ENCODE data around the gene NISCH. TPM values are rescaled to one million over a fixed set of nuclear protein-coding genes. Genes with fewer than 3 reads are reported as not detected.

NISCH gene
- polyA plus RNA-seq, 2 donors: 32.2 to 59.6 TPM

DNA sequence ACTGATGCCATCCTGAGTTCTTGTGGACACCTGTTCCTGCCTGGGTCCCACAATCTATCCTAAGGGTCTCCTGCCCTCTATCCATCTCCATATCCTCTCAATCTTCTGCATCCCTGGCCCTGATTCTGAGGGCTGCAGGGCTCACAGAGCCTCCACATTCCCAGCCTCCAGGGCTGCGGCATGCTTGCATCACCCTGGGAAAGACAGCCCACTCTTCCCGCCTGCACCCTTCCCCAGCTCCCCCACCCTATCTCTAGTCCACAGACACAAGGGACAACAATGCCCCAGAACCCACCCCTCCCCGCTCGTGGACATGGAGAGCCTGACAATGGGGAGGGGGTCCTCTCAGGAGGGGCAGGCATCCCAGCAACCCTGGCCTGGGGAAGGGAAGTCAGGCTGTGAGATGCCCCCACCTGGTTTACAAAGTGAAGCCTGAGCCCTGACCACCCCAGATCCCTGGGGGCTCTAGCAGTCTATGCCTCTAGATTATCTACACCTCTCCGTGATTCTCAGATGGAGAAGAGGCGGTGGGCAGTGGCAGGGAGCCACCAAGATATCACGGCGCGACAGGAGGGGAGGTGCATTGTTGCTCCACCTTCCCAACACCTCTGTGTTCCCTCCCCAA, 20.8 kb upstream of the NISCH start:
- peaks cover 0 to 13% of the 10 kb centered on the region in 2 donors for H3K4me1 ChIP-seq (ENCODE audit: control insufficient read depth in 2 of 2, insufficient read depth in 2 of 2, low read length in 1 of 2)
- 88 to 94% methylated on average over 9 of the region's 9 CpGs for WGBS, 2 donors
- no peak overlapping the region for H3K27ac ChIP-seq (ENCODE audit: low read depth in 2 of 2, low read length in 1 of 2)

DNA sequence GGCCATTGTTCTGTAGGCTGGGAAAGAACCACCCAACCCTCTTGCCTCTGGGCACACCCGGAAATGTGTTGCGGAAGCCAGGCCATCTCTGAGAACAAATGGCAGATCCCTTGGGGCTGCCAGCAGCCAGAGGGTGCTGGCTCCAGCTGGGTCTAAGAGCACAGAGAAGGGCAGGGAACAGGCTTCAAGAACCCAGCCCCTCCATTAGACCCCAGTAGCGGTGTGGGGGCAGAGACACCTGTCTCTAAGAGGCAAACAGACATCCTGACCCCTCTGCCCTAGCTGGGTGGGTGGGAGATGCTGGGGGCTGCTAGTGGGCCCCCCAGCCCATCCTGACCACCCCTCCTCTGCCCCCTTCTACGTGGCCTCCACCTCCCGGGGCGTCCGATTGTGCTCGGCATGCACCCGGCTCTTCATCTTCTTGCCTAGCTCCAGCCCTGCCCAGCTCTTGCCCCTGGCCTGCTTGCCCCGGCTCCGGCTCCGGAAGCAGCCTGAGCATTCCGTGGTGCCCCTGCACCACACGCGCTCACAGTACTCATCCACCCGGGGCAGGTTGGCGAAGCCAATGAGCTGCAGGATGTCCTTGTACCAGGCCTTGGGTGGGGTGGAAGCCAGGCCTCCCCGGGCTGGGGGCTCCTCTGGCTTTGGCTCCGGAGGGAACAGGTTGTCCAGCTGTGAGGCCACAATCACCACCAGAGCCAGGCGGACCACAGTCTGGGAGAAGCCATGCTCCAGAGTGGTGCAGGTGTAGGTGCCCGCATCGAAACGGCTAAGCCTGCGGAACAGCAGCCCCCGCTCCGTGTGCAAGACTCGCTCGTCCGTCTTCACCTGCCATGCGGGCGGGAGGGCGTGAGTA, 19.9 kb upstream of the NISCH start:
- H3K27ac ChIP-seq (ENCODE audit: low read depth in 2 of 2, low read length in 1 of 2): no peak overlapping the region
- H3K27me3 ChIP-seq (ENCODE audit: control insufficient read depth in 1 of 2, insufficient read depth in 2 of 2, low read length in 2 of 2): no peaks in the 10 kb centered on the region
- H3K36me3 ChIP-seq (ENCODE audit: control insufficient read depth in 2 of 2, insufficient read depth in 2 of 2, low read length in 1 of 2): no peaks in the 10 kb centered on the region
- H3K4me3 ChIP-seq (ENCODE audit: low read depth in 1 of 2, low read length in 2 of 2): no peak overlapping the region
- no peaks in the 10 kb centered on the region for H3K9me3 ChIP-seq (ENCODE audit: control insufficient read depth in 2 of 2, insufficient read depth in 1 of 2, low read depth in 1 of 2, low read length in 1 of 2)
- 90 to 93% methylated on average over 31 to 32 of the region's 32 CpGs for WGBS, 2 donors
- H3K4me1 ChIP-seq (ENCODE audit: control insufficient read depth in 2 of 2, insufficient read depth in 2 of 2, low read length in 1 of 2): peaks cover 0 to 13% of the 10 kb centered on the region in 2 donors

More for the DNA sequence above, 20.8 kb upstream of the NISCH start:
- no peaks in the 10 kb centered on the region for H3K9me3 ChIP-seq (ENCODE audit: control insufficient read depth in 2 of 2, insufficient read depth in 1 of 2, low read depth in 1 of 2, low read length in 1 of 2)
- H3K4me3 ChIP-seq (ENCODE audit: low read depth in 1 of 2, low read length in 2 of 2): no peak overlapping the region
- H3K36me3 ChIP-seq (ENCODE audit: control insufficient read depth in 2 of 2, insufficient read depth in 2 of 2, low read length in 1 of 2): no peaks in the 10 kb centered on the region
- H3K27me3 ChIP-seq (ENCODE audit: control insufficient read depth in 1 of 2, insufficient read depth in 2 of 2, low read length in 2 of 2): no peaks in the 10 kb centered on the region

DNA sequence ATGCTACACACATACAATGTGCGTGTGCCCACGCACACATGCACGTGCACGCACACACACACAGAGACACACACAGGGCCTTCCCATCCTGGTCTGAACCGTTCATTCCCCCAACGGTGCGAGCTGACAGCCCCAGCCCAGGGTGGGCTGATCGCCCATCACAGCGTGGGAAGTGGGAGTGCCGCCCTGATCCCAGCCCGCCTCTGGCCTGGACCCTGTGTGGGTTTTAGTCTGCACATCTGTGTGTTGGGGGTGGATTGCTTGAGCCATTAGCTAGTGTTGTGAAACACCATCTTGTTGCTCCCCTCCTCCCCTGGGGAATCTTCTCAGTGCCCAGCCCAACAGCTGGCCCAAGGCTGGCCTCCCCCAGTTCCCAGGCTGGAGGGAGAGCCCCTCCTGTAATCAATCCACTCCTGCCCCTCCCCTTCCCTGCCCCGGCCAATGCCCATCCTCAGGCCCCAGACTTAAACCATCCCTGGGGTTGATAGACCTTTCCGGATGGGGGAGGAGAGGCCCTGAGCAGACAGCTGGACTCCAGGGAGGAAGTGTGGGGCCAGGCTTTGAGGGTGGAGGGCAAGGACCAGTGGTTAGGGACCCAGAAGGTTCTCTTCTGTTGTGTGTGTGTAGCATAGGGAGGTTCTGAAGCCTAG, 18.8 kb upstream of the NISCH start:
- Histone ChIP-seq H3K4me1 (ENCODE audit: control insufficient read depth in 2 of 2, insufficient read depth in 2 of 2, low read length in 1 of 2) (peaks cover 0 to 13% of the 10 kb centered on the region in 2 donors), H3K27me3 (ENCODE audit: control insufficient read depth in 1 of 2, insufficient read depth in 2 of 2, low read length in 2 of 2) (no peaks in the 10 kb centered on the region), H3K4me3 (ENCODE audit: low read depth in 1 of 2, low read length in 2 of 2) (no peak overlapping the region), H3K27ac (ENCODE audit: low read depth in 2 of 2, low read length in 1 of 2) (no peak overlapping the region), H3K36me3 (ENCODE audit: control insufficient read depth in 2 of 2, insufficient read depth in 2 of 2, low read length in 1 of 2) (no peaks in the 10 kb centered on the region), H3K9me3 (ENCODE audit: control insufficient read depth in 2 of 2, insufficient read depth in 1 of 2, low read depth in 1 of 2, low read length in 1 of 2) (no peaks in the 10 kb centered on the region)
- WGBS, 2 donors: 85 to 86% methylated on average over 13 of the region's 13 CpGs

DNA sequence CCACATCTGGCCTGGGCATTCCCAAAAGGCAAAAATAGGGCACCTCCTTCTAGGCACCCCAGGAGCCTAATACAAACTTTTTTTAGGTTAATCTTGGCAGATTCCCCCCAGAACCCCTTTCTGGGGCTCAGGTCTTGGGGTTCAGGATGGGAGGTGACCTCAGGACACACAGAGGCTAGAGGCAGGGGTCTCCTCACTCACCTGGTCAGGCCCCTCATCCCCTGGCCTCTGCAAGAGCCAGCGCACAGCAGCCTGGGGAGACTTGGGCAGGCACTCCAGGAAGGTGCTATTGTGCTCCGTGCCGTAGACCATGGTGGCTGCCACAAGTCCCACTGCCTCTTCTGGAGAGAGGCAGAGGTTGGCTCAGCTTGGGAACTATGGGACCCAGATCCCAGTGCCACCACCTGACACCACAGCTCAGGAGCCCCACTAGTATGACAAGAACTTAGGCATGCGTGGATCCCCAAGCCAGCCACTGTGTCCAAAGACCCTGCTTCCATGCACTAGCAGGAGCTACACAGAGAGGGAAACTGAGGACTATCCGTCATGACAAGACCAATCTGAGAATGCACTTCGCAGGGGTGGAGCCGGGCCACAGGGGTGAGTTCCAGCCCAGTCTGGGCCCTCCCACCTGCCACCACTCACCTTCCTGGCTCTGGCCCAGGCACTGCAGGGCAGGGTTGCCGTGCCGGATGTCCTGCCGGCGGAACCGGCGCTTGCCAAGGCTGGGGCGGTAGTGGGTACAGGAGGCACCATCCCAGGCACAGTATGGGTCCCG, 17.9 kb upstream of the NISCH start:
- Histone ChIP-seq H3K27ac (ENCODE audit: low read depth in 2 of 2, low read length in 1 of 2) (peak overlapping the region in 1 of 2 donors; percentile 4), H3K4me3 (ENCODE audit: low read depth in 1 of 2, low read length in 2 of 2) (no peak overlapping the region), H3K4me1 (ENCODE audit: control insufficient read depth in 2 of 2, insufficient read depth in 2 of 2, low read length in 1 of 2) (peaks cover 0 to 13% of the 10 kb centered on the region in 2 donors), H3K36me3 (ENCODE audit: control insufficient read depth in 2 of 2, insufficient read depth in 2 of 2, low read length in 1 of 2) (no peaks in the 10 kb centered on the region), H3K9me3 (ENCODE audit: control insufficient read depth in 2 of 2, insufficient read depth in 1 of 2, low read depth in 1 of 2, low read length in 1 of 2) (no peaks in the 10 kb centered on the region), H3K27me3 (ENCODE audit: control insufficient read depth in 1 of 2, insufficient read depth in 2 of 2, low read length in 2 of 2) (no peaks in the 10 kb centered on the region)
- 61 to 74% methylated on average over 15 of the region's 15 CpGs for WGBS, 2 donors

DNA sequence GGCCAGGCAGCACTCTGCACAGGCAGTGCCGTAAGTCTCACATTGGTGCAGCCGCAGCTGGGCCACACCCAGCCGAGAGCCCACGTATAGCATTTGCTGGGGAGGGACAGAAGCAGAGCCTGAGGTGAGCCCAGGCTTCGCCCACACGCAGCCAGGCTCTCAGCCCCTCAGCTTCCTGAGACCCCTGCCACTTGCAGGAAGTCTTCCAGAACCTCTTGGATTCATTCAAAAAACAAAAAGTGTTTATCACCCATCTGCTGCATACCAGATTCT, 17.4 kb upstream of the NISCH start:
- no peak overlapping the region for H3K4me3 ChIP-seq (ENCODE audit: low read depth in 1 of 2, low read length in 2 of 2)
- H3K36me3 ChIP-seq (ENCODE audit: control insufficient read depth in 2 of 2, insufficient read depth in 2 of 2, low read length in 1 of 2): no peaks in the 10 kb centered on the region
- no peaks in the 10 kb centered on the region for H3K9me3 ChIP-seq (ENCODE audit: control insufficient read depth in 2 of 2, insufficient read depth in 1 of 2, low read depth in 1 of 2, low read length in 1 of 2)
- 51 to 59% methylated on average over 6 of the region's 6 CpGs for WGBS, 2 donors
- H3K4me1 ChIP-seq (ENCODE audit: control insufficient read depth in 2 of 2, insufficient read depth in 2 of 2, low read length in 1 of 2): peaks cover 0 to 13% of the 10 kb centered on the region in 2 donors
- no peaks in the 10 kb centered on the region for H3K27me3 ChIP-seq (ENCODE audit: control insufficient read depth in 1 of 2, insufficient read depth in 2 of 2, low read length in 2 of 2)
- no peak overlapping the region for H3K27ac ChIP-seq (ENCODE audit: low read depth in 2 of 2, low read length in 1 of 2)

DNA sequence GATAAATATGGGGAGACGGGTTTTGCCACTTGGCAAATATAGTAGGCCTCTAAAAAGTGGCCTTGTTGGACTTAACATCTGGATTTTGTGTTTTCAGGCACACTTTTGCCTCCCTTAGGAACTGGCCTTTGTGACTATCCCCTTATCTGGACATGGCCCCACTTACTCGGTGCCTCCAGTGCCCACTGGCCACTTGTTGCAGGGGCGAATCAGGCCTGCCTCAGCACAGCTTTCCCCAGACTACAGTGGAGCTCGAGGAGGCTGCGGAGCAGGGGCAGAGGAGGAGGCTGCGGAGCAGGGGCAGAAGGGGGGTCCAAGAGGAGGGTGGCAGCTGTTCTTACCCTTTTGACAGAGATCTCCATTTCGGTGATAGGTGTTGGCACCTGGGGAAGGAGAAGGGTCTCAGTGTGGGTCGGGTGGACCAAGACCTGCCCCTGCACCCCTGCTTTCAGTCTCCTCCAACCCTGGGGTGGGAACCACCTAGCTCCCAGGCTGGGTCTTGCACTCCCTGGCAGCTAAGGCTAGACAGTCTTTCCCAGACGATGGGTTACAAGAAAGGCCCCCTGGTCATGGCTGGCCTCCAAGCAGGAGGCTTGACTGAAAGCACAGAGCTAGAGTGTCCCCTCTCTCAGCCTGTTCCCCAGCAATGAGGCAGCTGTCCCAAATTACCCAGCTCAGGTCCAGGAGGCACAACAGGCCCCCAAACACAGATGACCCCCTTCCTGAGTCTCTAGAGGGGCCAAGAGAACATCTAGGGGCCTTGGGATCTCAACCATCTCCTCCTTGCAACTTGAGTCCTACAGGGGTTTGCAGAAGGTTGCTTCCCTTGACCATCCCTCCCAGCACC, 16.6 kb upstream of the NISCH start:
- Histone ChIP-seq H3K36me3 (ENCODE audit: control insufficient read depth in 2 of 2, insufficient read depth in 2 of 2, low read length in 1 of 2) (no peaks in the 10 kb centered on the region), H3K4me3 (ENCODE audit: low read depth in 1 of 2, low read length in 2 of 2) (no peak overlapping the region), H3K27me3 (ENCODE audit: control insufficient read depth in 1 of 2, insufficient read depth in 2 of 2, low read length in 2 of 2) (no peaks in the 10 kb centered on the region), H3K27ac (ENCODE audit: low read depth in 2 of 2, low read length in 1 of 2) (no peak overlapping the region), H3K4me1 (ENCODE audit: control insufficient read depth in 2 of 2, insufficient read depth in 2 of 2, low read length in 1 of 2) (peaks cover 0 to 9% of the 10 kb centered on the region in 2 donors), H3K9me3 (ENCODE audit: control insufficient read depth in 2 of 2, insufficient read depth in 1 of 2, low read depth in 1 of 2, low read length in 1 of 2) (no peaks in the 10 kb centered on the region)
- WGBS, 2 donors: 85 to 89% methylated on average over 9 of the region's 9 CpGs

DNA sequence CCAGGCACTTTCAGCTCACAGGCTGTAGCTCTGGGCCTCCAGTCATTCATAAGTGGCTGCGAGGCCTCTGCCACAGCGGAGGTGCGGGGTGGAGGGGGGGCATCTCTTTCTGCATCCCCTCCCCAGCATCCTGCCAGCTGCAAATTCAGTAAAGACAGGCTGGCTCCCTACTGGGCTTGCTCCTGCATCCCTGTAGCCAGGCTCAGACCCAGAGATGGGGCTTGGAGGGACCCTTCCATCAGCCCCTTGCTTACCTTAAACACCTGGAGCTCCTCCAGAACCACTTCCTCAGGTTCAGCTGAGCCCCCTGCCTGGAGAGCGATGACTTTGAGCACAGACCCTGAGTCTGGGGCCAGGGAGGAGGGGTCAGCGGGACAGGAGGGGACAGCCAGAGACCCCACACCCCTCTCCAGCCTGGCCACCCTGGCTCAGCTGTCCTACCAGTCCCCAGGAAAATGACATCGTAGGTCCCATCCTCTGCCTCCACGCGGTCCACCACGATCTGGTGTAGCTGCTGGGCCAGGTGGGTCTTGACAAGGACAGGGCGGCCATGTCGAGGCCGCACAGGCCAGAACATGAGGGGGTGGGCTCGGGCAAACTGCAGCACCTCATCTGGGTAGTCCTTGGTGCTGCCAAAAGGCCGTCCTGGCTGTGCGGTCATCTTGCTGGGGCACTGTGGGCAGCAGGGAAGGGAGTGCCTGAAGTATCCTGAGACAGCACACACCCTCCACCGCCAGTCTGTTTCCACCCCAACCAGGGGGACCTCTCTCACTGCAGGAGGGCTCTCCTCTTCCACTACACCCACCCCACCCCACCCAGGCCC, 15.8 kb upstream of the NISCH start:
- no peak overlapping the region for H3K4me3 ChIP-seq (ENCODE audit: low read depth in 1 of 2, low read length in 2 of 2)
- no peaks in the 10 kb centered on the region for H3K36me3 ChIP-seq (ENCODE audit: control insufficient read depth in 2 of 2, insufficient read depth in 2 of 2, low read length in 1 of 2)
- H3K9me3 ChIP-seq (ENCODE audit: control insufficient read depth in 2 of 2, insufficient read depth in 1 of 2, low read depth in 1 of 2, low read length in 1 of 2): no peaks in the 10 kb centered on the region
- H3K4me1 ChIP-seq (ENCODE audit: control insufficient read depth in 2 of 2, insufficient read depth in 2 of 2, low read length in 1 of 2): peaks cover under 1 to 13% of the 10 kb centered on the region in 2 donors
- H3K27me3 ChIP-seq (ENCODE audit: control insufficient read depth in 1 of 2, insufficient read depth in 2 of 2, low read length in 2 of 2): no peaks in the 10 kb centered on the region
- 88 to 95% methylated on average over 16 of the region's 16 CpGs for WGBS, 2 donors
- H3K27ac ChIP-seq (ENCODE audit: low read depth in 2 of 2, low read length in 1 of 2): no peak overlapping the region

DNA sequence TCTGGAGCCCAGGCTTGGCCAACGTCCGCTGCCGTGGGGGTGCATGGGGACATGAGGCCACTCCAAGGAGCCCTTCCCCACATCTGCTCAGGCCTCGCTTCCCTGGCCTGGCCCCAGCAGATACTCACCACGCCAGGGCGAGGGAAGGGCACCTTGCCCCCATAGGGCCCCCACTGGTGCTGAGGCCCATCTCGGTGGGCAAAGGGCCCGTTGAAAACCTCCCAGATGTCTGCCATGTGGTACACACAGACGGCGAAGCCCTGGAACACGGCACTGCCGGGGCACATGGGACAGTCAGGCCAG, 15.2 kb upstream of the NISCH start:
- H3K4me1 ChIP-seq (ENCODE audit: control insufficient read depth in 2 of 2, insufficient read depth in 2 of 2, low read length in 1 of 2): peaks cover 2 to 18% of the 10 kb centered on the region in 2 donors
- WGBS, 2 donors: 93 to 95% methylated on average over 12 of the region's 12 CpGs

More for the DNA sequence above, 15.2 kb upstream of the NISCH start:
- H3K27me3 ChIP-seq (ENCODE audit: control insufficient read depth in 1 of 2, insufficient read depth in 2 of 2, low read length in 2 of 2): no peaks in the 10 kb centered on the region
- no peak overlapping the region for H3K27ac ChIP-seq (ENCODE audit: low read depth in 2 of 2, low read length in 1 of 2)
- no peak overlapping the region for H3K4me3 ChIP-seq (ENCODE audit: low read depth in 1 of 2, low read length in 2 of 2)
- H3K36me3 ChIP-seq (ENCODE audit: control insufficient read depth in 2 of 2, insufficient read depth in 2 of 2, low read length in 1 of 2): no peaks in the 10 kb centered on the region
- no peaks in the 10 kb centered on the region for H3K9me3 ChIP-seq (ENCODE audit: control insufficient read depth in 2 of 2, insufficient read depth in 1 of 2, low read depth in 1 of 2, low read length in 1 of 2)

Data from esophagus (tissue), 2 donors.